Measurements from ENCODE around the gene FUT1. TPM values are rescaled to one million over a fixed set of nuclear protein-coding genes. Genes with fewer than 3 reads are reported as not detected.

Gene FUT1
- total and polyA plus RNA-seq, 9 of the 15 experiments (the other 6 are each of a cell fraction or from before 2014, with no cell fraction given), result 2.3 to 18.5 (median 8.8) TPM

DNA sequence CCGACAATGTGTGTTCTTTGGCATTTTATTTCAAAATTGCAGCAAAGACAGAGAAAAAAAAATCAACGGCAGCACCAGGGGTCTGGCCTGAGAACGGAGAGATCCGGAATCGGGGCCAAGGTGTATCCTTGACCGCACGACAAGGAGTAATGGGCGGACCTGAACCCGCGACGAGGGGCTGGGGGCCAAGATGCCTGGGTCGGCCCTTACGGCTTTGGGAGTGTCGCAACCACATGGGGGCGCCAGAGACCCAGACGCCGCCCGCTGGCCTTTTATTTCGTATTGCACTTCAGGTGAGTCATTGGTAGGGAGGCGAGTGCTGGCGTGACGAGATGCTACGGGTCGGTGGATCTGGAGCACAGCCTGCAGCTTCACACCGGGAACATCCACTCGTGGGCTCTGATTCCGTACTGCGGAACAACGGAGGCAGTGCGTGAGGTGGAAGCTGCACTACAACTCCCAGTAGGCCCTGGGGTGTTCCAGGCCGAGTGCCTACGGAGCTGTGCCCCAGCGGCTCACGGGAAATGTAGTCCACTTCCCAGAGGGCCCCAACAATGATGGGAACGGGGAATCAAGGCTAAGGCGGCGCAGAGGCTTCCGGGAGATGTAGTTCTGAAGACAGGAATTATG is 42.7 kb upstream of the FUT1 start (continued):
- TF ChIP-seq, protein P1, sequence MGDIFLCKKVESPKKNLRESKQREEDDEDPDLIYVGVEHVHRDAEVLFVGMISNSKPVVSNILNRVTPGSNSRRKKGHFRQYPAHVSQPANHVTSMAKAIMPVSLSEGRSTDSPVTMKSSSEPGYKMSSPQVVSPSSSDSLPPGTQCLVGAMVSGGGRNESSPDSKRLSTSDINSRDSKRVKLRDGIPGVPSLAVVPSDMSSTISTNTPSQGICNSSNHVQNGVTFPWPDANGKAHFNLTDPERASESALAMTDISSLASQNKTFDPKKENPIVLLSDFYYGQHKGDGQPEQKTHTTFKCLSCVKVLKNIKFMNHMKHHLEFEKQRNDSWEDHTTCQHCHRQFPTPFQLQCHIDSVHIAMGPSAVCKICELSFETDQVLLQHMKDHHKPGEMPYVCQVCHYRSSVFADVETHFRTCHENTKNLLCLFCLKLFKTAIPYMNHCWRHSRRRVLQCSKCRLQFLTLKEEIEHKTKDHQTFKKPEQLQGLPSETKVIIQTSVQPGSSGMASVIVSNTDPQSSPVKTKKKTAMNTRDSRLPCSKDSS (IDR thresholded peaks at IDR 0.05; ENCODE audit: low read depth, partially characterized antibody), result no peak
- peak; percentile 87 for TF ChIP-seq GABPB1 (CRISPR knock-in tag; IDR thresholded peaks at IDR 0.05)
- no peak for TF ChIP-seq SPI1 (IDR thresholded peaks at IDR 0.05; ENCODE audit: borderline replicate concordance, low read depth, low read length)
- peak; percentile 68 for TF ChIP-seq ETV5 (CRISPR knock-in tag; IDR thresholded peaks at IDR 0.05; ENCODE audit: low read depth)
- peak; percentile 91 for TF ChIP-seq BACH1 (tag; IDR thresholded peaks at IDR 0.05)
- no peak for TF ChIP-seq KLF10 (CRISPR knock-in tag; IDR thresholded peaks at IDR 0.05)
- TF ChIP-seq, protein P2, sequence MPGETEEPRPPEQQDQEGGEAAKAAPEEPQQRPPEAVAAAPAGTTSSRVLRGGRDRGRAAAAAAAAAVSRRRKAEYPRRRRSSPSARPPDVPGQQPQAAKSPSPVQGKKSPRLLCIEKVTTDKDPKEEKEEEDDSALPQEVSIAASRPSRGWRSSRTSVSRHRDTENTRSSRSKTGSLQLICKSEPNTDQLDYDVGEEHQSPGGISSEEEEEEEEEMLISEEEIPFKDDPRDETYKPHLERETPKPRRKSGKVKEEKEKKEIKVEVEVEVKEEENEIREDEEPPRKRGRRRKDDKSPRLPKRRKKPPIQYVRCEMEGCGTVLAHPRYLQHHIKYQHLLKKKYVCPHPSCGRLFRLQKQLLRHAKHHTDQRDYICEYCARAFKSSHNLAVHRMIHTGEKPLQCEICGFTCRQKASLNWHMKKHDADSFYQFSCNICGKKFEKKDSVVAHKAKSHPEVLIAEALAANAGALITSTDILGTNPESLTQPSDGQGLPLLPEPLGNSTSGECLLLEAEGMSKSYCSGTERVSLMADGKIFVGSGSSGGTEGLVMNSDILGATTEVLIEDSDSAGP (CRISPR knock-in tag; IDR thresholded peaks at IDR 0.05), result no peak
- no peak for TF ChIP-seq PRMT5 (CRISPR knock-in tag; IDR thresholded peaks at IDR 0.05)
- TF ChIP-seq, protein P3, sequence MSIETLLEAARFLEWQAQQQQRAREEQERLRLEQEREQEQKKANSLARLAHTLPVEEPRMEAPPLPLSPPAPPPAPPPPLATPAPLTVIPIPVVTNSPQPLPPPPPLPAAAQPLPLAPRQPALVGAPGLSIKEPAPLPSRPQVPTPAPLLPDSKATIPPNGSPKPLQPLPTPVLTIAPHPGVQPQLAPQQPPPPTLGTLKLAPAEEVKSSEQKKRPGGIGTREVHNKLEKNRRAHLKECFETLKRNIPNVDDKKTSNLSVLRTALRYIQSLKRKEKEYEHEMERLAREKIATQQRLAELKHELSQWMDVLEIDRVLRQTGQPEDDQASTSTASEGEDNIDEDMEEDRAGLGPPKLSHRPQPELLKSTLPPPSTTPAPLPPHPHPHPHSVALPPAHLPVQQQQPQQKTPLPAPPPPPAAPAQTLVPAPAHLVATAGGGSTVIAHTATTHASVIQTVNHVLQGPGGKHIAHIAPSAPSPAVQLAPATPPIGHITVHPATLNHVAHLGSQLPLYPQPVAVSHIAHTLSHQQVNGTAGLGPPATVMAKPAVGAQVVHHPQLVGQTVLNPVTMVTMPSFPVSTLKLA (conservative IDR thresholded peaks at IDR 0.05), result peak; percentile 42 to 80; a peak in 3 of 4 replicates
- TF ChIP-seq, protein P4, sequence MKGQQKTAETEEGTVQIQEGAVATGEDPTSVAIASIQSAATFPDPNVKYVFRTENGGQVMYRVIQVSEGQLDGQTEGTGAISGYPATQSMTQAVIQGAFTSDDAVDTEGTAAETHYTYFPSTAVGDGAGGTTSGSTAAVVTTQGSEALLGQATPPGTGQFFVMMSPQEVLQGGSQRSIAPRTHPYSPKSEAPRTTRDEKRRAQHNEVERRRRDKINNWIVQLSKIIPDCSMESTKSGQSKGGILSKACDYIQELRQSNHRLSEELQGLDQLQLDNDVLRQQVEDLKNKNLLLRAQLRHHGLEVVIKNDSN (CRISPR knock-in tag; IDR thresholded peaks at IDR 0.05), result peak; percentile 45
- TF ChIP-seq, protein P5, sequence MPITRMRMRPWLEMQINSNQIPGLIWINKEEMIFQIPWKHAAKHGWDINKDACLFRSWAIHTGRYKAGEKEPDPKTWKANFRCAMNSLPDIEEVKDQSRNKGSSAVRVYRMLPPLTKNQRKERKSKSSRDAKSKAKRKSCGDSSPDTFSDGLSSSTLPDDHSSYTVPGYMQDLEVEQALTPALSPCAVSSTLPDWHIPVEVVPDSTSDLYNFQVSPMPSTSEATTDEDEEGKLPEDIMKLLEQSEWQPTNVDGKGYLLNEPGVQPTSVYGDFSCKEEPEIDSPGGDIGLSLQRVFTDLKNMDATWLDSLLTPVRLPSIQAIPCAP (CRISPR knock-in tag; IDR thresholded peaks at IDR 0.05; ENCODE audit: borderline replicate concordance), result no peak
- peak; percentile 4 for TF ChIP-seq TBP (optimal IDR thresholded peaks at IDR 0.05; ENCODE audit: low read depth, low read length)
- peak; percentile 64; the same call in 1 of the 2 replicates for TF ChIP-seq OTX1 (CRISPR knock-in tag; IDR thresholded peaks at IDR 0.05)
- TF ChIP-seq, protein P6, sequence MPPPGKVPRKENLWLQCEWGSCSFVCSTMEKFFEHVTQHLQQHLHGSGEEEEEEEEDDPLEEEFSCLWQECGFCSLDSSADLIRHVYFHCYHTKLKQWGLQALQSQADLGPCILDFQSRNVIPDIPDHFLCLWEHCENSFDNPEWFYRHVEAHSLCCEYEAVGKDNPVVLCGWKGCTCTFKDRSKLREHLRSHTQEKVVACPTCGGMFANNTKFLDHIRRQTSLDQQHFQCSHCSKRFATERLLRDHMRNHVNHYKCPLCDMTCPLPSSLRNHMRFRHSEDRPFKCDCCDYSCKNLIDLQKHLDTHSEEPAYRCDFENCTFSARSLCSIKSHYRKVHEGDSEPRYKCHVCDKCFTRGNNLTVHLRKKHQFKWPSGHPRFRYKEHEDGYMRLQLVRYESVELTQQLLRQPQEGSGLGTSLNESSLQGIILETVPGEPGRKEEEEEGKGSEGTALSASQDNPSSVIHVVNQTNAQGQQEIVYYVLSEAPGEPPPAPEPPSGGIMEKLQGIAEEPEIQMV (tag; conservative IDR thresholded peaks at IDR 0.05; ENCODE audit: low read depth), result no peak
- 0 out of 2 replicates have a peak, but pooled peaks have one; percentile 19 for TF ChIP-seq SMARCA4 (IDR thresholded peaks at IDR 0.05)
- peak; percentile 48; the same call in 1 of the 2 replicates for TF ChIP-seq BCOR (IDR thresholded peaks at IDR 0.05)
- TF ChIP-seq ZBTB17 (CRISPR knock-in tag; IDR thresholded peaks at IDR 0.05), result peak; percentile 86
- peak; percentile 92; the same call in 1 of the 2 replicates for TF ChIP-seq MTA3 (IDR thresholded peaks at IDR 0.05; ENCODE audit: borderline replicate concordance)
- no peak for TF ChIP-seq NCOR1 (IDR thresholded peaks at IDR 0.05)

Measured in K562 (cell line).